ENCODE measurements around the gene KRTAP10-8. TPM values are rescaled to one million over a fixed set of nuclear protein-coding genes. Genes with fewer than 3 reads are reported as not detected.
"Not testable (repeated sequence)": the region's sequence is repeated elsewhere in the genome, so short reads cannot be mapped to it uniquely, and the experiment has no call there.

Gene KRTAP10-8, protein sequence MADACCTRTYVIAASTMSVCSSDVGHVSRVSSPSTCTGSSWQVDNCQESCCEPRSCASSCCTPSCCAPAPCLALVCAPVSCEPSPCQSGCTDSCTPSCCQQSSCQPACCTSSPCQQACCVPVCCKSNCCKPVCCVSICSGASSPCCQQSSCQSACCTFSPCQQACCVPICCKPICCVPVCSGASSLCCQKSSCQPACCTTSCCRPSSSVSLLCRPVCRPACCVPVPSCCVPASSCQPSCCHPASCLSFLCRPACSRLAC
- not detected in 2 replicates for total RNA-seq (2014; rRNA removed; shearing (Covaris generic))
- not detected in 2 replicates for polyA plus RNA-seq (2015; cell fraction: cytosol; rRNA removed)
- not detected in 2 replicates for polyA plus RNA-seq (2015; cell fraction: nucleus; rRNA removed)

DNA sequence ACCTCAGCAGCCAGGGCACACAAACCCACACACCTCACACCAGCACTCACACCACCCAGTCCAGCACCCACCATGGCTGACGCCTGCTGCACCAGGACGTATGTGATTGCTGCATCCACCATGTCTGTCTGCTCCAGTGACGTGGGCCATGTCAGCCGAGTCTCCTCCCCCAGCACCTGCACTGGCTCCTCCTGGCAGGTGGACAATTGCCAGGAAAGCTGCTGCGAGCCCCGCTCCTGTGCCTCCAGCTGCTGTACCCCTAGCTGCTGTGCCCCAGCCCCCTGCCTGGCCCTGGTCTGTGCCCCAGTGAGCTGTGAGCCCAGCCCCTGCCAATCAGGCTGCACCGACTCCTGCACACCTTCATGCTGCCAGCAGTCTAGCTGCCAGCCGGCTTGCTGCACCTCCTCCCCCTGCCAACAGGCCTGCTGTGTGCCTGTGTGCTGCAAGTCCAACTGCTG lies at the start of gene KRTAP10-8:
TSS of gene KRTAP10-8 (plus strand) at position 51 of the 458 bp plus-strand sequence. CDS start at position 73, 22 bp downstream.
- no peak for DNase-seq (ENCODE audit: low read depth, low spot score)
- in situ Hi-C loops (cut with HindIII; ENCODE audit: low pct_unique_long_range_greater_than_20kb, low sequenced_read_pairs) = no loop called here

DNA sequence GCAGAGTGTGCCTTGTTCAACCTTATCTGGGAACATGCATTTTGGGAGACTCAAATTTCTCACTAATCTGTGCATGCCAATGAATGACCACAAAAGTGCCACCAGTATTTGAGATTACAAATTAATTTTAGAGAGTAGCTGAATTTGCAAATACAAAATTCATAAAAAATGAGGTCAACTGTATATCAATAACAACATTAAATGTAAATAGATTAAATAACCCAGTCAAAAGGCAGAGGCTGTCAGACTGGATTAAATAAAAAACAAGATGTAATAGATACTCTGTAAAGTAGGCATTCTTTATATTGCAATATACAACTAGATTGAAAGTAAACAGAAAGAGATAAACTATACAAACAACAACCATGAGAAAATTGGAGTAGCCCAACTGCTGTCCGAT lies 47.8 kb upstream of the KRTAP10-8 start:
- in situ Hi-C loops (cut with HindIII; ENCODE audit: low pct_unique_long_range_greater_than_20kb, low sequenced_read_pairs) = no loop called here
- no peak for DNase-seq (ENCODE audit: low read depth, low spot score)

DNA sequence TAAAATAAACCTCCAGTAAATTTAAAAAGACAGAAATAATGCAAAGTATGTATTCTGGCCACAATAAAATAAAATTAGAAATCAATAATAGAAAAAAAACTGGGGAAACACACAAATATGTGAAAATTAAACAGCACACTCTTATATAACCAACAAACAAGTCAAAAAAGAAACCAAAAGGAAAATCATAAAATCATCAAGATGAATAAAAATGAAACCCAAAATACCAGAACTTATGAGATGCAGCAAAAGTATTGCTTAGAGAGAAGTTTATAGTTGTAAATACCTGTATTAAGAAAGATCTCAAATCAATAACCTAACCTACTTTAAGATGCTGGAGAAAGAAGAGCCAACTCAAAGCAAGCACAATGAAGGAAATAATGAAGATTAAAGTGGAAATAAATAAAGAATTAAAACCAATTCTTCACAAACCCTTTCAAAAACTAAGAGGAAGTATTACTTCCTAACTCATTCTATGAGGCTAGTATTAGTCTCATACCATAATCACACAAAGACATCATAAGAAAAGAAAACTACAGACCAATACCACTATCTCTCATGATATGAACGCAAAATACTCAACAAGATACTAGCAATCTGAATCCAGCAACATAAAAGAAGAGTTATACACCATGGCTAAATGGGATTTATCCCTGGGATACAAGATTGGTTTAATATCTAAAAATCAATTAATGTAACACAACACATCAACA lies 46.8 kb upstream of the KRTAP10-8 start:
- no peak for DNase-seq (ENCODE audit: low read depth, low spot score)
- in situ Hi-C loops (cut with HindIII; ENCODE audit: low pct_unique_long_range_greater_than_20kb, low sequenced_read_pairs) = no loop called here

DNA sequence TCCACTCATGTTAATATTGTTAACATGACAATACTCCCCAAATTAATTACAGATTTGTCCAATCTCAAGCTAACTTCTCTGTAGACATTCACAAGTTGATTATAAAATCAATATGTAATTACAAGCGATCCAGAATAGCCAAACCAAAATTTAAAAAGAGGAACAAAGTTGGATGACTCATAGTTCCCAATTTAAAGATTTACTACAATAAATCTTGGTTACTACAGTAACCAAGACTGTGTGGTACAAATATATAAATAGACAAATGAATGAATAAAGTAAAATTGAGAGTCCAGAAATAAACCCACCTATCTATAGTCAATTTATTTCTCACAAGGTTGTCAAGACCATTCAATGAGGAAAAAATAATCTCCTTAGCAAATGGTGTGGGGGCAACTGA lies 45.5 kb upstream of the KRTAP10-8 start:
- DNase-seq (ENCODE audit: low read depth, low spot score) = no peak
- in situ Hi-C loops (cut with HindIII; ENCODE audit: low pct_unique_long_range_greater_than_20kb, low sequenced_read_pairs) = no loop called here

DNA sequence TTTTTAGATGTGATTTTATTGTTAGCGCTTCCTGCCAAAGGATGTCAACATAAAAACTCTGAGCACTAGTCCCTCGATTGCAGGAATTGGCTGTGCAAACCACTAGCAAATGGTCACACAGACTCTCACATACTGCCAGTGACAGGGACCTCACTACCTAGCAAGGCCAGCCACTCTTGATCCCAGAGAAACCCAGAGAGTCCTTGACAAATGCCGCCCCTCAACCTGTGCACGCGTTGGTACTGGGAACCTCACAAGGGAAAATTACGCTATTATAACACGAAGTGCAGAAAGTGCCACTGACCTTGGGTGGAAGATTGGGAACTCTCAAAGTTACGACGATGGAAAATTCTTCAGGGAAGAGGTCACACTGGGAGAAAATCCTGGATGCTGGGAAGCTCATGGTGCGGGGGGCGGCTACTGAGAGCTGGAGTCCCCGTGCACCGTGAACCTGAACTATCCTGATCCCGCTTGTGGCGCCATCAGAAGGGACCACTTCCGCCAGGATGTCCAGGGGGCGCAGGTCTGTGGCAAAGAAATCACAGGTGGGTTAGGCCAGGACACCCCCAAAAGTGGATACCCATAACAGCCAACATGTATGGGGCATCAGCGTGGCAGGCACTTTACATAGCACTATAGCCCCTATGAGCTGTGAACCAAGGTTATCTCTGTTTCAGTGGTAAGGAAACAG lies 44.3 kb upstream of the KRTAP10-8 start:
- no peak for DNase-seq (ENCODE audit: low read depth, low spot score)
- in situ Hi-C loops (cut with HindIII; ENCODE audit: low pct_unique_long_range_greater_than_20kb, low sequenced_read_pairs) = no loop called here

DNA sequence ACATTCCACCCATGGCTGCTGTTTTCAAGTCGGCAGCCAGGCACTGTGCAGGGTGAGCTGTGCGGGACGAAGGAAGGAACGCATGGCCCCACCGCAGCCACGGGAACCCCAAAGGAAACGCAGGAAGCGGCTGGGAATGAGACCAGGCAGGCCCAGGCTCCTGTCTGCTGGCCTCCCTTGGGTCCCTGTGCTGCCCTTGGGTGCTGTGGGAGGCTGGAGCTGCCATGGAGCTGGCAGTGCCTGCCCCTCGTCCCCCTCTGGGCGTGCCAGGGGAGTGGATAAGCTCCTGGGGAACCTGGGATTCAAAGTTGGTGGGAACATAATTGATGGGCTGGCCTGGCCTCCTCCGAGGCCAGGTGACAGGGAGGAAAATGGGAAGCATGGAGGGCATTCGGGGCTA lies 43.6 kb upstream of the KRTAP10-8 start:
- DNase-seq (ENCODE audit: low read depth, low spot score) = no peak
- in situ Hi-C loops (cut with HindIII; ENCODE audit: low pct_unique_long_range_greater_than_20kb, low sequenced_read_pairs) = no loop called here

DNA sequence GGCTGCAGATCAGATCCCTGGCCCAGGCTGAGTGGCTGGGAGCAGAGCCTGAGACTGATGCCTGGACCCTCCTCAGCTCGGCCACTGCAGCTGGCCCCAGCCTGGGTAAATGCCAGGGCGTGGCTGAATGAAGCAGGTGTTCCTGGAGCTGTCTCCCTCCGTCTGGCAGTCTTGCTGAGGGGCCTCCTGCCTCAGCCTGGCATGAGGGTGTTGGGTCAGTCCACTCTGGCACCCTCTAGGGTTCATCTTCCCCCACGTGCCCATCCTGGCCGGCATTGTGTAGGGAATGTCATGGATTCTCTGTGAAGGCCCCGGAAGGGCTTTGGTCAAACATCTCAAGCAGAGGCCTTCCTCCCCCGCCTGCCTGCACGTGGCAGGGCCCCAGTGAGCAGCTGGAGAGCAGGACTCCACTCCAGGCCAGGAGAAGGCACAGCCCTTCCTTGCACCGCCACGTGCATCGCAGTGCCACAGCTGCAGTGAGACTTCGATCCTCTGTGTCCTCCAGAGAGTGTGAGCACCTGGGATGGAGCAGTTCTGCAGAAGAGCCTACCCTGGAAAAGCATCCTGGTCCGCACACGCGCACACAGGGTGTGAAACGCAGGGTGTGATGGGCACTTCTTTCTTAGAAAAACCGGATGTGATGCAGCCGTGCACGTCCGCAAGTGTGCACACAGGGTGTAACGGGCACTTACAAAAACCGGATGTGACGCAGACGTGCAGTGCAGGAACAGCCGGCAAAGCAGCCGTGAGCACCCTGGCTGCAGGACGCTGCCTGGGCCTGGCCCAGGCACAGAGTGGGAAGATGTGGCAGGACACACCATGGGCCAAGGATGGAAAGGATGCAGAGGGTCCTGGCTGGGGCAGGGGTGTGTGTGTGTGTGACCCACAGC lies 43.0 kb upstream of the KRTAP10-8 start:
- in situ Hi-C loops (cut with HindIII; ENCODE audit: low pct_unique_long_range_greater_than_20kb, low sequenced_read_pairs) = no loop called here
- no peak for DNase-seq (ENCODE audit: low read depth, low spot score)

DNA sequence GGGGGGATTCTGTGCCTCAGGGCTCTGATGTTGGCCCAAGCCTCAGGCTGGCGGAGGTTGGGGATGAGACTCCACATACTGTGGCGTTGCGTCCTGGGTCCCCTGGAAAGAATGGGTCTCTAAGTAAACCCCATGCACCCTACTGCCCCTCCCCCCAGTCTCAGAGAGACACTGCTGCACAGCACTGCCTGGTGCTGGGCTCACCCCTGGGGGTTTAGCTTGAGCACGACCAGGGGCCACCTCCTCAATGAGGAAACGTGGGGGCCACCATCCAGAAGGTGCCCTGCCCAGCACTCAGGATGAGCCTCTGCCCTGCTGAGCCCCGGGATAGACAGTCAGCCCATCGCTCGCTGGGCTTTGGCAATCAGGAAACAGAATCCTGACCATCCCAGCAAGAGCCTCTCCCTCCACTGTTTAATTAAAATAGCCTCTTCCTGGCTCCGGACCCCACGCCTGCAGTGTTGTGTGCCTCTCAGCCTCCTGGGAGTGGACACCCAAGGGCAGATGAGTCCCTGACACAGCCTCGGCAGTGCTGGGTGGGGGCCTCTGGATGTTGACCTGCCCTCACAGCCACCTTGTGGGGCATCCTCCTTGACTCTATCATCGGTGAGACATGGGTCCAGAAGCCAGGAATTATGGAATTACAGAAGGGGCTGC lies 41.9 kb upstream of the KRTAP10-8 start:
- no peak for DNase-seq (ENCODE audit: low read depth, low spot score)
- in situ Hi-C loops (cut with HindIII; ENCODE audit: low pct_unique_long_range_greater_than_20kb, low sequenced_read_pairs) = no loop called here

DNA sequence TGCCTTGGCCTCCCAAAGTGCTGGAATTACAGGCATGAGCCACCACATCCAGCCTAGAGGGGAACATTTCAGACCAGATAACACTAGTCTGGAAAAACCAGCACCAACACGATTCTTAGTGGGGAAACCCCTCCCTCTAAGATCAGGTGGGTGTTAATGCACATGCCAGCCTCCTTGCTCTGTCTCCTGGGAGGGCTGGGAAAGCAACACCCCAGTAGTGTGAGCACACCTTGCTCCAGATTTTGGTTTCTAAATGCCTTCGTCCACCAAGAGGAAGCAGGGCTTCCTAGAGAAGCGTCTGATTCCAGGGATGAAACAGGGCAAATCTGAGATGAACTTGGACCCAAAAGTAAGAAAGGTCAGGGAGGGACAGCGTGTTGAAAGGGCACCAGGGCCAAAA lies 40.6 kb upstream of the KRTAP10-8 start:
- DNase-seq (ENCODE audit: low read depth, low spot score) = no peak

DNA sequence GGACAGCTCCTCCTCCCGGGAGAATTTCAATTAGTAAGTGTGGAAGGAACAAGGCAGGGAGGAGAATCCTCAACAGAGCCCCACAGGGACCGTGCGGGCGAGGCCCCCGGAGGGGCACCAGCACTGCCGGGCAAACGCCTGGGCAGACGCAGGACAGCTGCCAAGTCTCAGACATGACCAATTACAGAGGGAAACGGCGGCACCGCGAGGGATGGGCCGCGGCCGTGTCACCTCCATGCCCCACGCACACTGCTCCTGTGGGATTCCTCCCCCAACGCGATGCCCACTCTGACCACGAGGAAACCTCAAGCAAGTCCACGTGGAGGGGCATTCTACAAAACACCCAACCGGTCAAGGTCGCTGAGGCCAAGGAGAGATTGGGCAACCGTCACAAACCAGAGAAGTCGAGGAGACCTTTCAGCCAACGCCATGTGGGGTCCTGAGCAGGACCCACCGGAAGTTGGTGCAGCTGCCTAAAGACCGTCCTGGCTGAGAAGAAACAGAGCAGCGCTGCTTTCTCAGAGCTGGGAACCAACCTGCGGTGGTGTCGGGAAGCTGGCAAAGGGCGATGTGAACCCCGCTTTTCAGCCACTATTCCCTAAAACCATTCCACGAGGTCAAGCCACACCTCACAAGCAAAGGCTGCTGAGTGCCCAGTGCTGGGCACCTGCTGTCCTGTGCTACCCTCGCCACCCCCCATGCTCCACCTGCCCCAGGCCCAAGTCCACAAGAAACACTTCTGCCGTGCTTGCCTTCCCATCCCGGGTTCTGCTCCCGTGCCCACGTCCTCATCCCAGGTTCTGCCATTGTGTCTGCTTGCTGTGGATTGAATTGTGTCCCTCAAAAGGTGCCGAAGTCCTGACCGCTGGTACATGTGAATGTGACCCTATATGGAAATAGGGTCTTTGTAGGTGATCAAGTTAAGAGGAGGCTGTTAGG lies 39.8 kb upstream of the KRTAP10-8 start:
- DNase-seq (ENCODE audit: low read depth, low spot score) = no peak
- in situ Hi-C loops (cut with HindIII; ENCODE audit: low pct_unique_long_range_greater_than_20kb, low sequenced_read_pairs) = no loop called here

More for the DNA sequence above, 40.6 kb upstream of the KRTAP10-8 start:
- in situ Hi-C loops (cut with HindIII; ENCODE audit: low pct_unique_long_range_greater_than_20kb, low sequenced_read_pairs) = no loop called here

DNA sequence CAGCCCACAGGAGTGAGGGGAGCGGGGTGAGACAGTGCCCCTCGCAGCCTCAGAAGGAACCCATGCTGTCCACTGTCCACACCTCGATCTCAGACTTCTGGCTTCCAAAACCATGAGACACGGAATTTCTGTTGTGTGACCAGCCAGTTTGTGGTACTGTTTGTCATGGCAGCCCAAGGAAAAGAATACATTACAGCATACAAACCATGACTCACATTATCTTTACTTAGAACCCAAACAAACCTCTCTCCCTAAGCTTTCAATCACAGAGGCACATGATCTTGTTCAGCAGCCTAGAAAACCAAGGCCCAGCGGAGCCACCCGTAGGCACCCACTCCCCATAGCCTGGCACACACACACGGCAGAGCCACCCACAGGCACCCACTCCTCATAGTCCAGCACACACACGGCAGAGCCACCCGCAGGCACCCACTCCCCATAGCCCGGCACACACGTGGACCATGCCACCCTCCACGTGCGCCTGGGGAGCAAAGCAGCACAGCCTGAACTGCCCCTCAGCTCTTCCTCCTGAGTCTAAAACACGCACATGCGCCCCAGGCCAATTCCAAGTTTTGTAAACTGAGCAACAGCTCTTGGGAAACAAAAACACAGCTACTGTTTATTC lies 38.8 kb upstream of the KRTAP10-8 start:
- in situ Hi-C loops (cut with HindIII; ENCODE audit: low pct_unique_long_range_greater_than_20kb, low sequenced_read_pairs) = no loop called here
- no peak for DNase-seq (ENCODE audit: low read depth, low spot score)

DNA sequence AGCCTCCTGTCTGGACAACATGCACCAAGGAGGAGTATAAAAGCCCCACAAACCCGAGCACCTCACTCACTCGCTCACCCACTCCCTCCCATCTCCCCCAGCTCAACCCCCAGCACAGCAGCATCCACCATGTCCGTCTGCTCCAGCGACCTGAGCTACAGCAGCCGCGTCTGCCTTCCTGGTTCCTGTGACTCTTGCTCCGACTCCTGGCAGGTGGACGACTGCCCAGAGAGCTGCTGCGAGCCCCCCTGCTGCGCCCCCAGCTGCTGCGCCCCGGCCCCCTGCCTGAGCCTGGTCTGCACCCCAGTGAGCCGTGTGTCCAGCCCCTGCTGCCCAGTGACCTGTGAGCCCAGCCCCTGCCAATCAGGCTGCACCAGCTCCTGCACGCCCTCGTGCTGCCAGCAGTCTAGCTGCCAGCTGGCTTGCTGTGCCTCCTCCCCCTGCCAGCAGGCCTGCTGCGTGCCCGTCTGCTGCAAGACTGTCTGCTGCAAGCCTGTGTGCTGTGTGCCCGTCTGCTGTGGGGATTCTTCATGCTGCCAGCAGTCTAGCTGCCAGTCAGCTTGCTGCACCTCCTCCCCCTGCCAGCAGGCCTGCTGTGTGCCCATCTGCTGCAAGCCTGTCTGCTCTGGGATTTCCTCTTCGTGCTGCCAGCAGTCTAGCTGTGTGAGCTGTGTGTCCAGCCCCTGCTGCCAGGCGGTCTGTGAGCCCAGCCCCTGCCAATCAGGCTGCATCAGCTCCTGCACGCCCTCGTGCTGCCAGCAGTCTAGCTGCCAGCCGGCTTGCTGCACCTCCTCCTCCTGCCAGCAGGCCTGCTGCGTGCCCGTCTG lies 38.0 kb upstream of the KRTAP10-8 start, which contains the start of gene KRTAP10-4:
TSS of gene KRTAP10-4 (plus strand) at position 100 of the 827 bp plus-strand sequence. CDS start at position 130, 30 bp downstream.
- DNase-seq (ENCODE audit: low read depth, low spot score); in situ Hi-C loops (cut with HindIII; ENCODE audit: low pct_unique_long_range_greater_than_20kb, low sequenced_read_pairs): not testable (repeated sequence)

DNA sequence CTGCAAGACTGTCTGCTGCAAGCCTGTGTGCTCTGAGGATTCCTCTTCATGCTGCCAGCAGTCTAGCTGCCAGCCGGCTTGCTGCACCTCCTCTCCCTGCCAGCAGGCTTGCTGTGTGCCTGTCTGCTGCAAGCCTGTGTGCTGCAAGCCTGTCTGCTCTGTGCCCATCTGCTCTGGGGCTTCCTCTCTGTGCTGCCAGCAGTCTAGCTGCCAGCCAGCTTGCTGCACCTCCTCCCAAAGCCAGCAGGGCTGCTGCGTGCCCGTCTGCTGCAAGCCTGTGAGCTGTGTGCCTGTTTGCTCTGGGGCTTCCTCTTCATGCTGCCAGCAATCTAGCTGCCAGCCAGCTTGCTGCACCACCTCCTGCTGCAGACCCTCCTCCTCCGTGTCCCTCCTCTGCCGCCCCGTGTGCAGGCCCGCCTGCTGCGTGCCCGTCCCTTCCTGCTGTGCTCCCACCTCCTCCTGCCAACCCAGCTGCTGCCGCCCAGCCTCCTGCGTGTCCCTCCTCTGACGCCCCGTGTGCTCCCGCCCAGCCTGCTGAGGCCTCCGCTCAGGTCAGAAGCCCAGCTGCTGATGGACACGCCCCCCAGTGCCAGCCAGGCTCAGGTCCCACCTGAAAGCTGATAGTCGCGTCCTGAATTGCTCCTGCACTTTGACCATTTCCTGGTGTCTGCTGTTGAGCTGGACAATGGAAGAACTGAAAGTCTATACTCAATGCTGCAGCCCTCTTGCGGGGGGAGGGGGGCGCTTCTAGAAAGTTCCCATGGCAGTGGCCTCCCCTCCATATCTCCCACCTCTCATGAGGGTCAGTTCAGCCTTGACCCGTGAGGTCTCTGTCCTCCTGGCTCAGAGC lies 37.2 kb upstream of the KRTAP10-8 start:
- DNase-seq (ENCODE audit: low read depth, low spot score) = no peak
- in situ Hi-C loops (cut with HindIII; ENCODE audit: low pct_unique_long_range_greater_than_20kb, low sequenced_read_pairs) = no loop called here

Data from SK-MEL-5 (cell line).